ENCODE measurements around the gene ADAMTSL4. TPM values are rescaled to one million over a fixed set of nuclear protein-coding genes. Genes with fewer than 3 reads are reported as not detected.
A peak's percentile ranks its signal among the peaks of the same experiment; 100 is the strongest.

Gene ADAMTSL4
- total and polyA plus RNA-seq, 9 donors = 20.2 to 56.0 (median 43.5) TPM

GRCh38 chr1:150554086-150554452 lies 4.9 kb downstream of the ADAMTSL4 start:
- Histone ChIP-seq H3K4me1 (ENCODE audit: control insufficient read depth, insufficient read depth, low read length) (peaks cover 52% of the 10 kb centered on the region), H3K9me3 (replicated peaks; ENCODE audit: control insufficient read depth, low read depth, low read length) (no peaks in the 10 kb centered on the region), H3K27ac (ENCODE audit: low read length) (no peak overlapping the region), H3K27me3 (ENCODE audit: control insufficient read depth, insufficient read depth, low read length) (peaks cover 2% of the 10 kb centered on the region), H3K4me3 (ENCODE audit: low read length) (no peak overlapping the region), H3K36me3 (ENCODE audit: control insufficient read depth, insufficient read depth, low read length) (peaks cover 51% of the 10 kb centered on the region)
- DNase-seq = no peak
- 87% methylated on average over 5 of the region's 8 CpGs for WGBS (ENCODE audit: insufficient coverage)

DNA sequence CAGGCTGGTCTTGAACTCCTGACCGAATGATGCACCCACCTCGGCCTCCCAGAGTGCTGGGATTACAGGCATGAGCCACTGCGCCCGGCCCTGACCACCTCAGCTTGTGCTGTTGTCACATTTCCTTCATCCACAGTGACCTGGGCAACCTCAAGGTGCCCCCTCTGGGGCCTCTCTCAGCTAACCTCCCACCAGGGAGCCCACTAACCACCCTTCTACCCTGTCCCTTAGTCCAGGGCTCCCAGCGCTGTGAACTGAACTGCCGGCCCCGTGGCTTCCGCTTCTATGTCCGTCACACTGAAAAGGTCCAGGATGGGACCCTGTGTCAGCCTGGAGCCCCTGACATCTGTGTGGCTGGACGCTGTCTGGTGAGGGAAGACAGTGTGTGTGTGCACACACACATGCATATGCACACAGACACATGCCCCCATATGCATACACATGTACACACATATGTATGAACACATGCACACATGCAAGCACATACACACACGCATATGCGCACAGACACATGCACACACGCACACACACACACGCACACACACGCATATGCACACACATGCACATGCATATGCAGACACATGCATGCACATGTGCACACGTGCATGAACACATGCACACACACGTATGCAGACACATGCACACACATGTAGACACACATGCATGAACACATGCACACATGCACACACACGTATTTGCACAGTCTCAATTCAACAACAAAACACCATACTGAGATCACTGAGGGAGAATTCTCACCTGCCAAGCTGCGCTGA lies 6.2 kb downstream of the ADAMTSL4 start:
- 77% methylated on average over 11 of the region's 19 CpGs for WGBS (ENCODE audit: insufficient coverage)
- no peak overlapping the region for H3K27ac ChIP-seq (ENCODE audit: low read length)
- no peaks in the 10 kb centered on the region for H3K27me3 ChIP-seq (ENCODE audit: control insufficient read depth, insufficient read depth, low read length)
- no peak for DNase-seq
- H3K9me3 ChIP-seq (replicated peaks; ENCODE audit: control insufficient read depth, low read depth, low read length) = no peaks in the 10 kb centered on the region
- peaks cover 56% of the 10 kb centered on the region for H3K4me1 ChIP-seq (ENCODE audit: control insufficient read depth, insufficient read depth, low read length)
- peaks cover 55% of the 10 kb centered on the region for H3K36me3 ChIP-seq (ENCODE audit: control insufficient read depth, insufficient read depth, low read length)
- no peak overlapping the region for H3K4me3 ChIP-seq (ENCODE audit: low read length)

DNA sequence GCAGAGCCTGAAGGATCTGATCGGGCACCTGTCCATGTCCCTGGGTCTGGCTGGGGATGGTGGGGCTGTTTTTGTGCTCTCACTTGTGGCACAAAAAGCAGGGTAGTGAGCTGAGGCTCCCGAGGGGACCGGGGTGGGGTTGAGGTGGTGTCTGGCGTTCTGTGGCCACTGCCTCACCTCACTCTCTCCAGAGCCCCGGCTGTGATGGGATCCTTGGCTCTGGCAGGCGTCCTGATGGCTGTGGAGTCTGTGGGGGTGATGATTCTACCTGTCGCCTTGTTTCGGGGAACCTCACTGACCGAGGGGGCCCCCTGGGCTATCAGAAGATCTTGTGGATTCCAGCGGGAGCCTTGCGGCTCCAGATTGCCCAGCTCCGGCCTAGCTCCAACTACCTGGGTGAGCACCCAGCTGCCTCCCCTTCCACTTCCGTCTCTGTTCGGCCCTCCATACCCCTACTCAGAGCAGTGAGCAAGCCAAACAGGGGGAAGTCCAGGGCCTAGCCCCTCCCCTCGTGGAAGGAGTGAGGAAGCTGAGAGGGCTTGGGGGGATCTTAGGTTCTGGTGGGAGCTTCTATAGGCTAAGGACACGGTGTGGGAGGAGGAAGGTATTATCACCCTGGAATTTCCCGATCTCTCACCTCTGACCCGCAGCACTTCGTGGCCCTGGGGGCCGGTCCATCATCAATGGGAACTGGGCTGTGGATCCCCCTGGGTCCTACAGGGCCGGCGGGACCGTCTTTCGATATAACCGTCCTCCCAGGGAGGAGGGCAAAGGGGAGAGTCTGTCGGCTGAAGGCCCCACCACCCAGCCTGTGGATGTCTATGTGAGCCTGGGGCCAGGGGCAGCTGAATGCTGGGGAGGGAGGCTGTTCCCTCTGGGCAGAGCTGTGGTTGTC lies 7.0 kb downstream of the ADAMTSL4 start:
- Histone ChIP-seq H3K4me1 (ENCODE audit: control insufficient read depth, insufficient read depth, low read length) (peaks cover 52% of the 10 kb centered on the region), H3K36me3 (ENCODE audit: control insufficient read depth, insufficient read depth, low read length) (peaks cover 55% of the 10 kb centered on the region), H3K4me3 (ENCODE audit: low read length) (no peak overlapping the region), H3K9me3 (replicated peaks; ENCODE audit: control insufficient read depth, low read depth, low read length) (no peaks in the 10 kb centered on the region), H3K27me3 (ENCODE audit: control insufficient read depth, insufficient read depth, low read length) (no peaks in the 10 kb centered on the region), H3K27ac (ENCODE audit: low read length) (no peak overlapping the region)
- no peak for DNase-seq
- WGBS (ENCODE audit: insufficient coverage) = 48% methylated on average over 11 of the region's 26 CpGs

GRCh38 chr1:150557065-150557600 lies 7.9 kb downstream of the ADAMTSL4 start:
- H3K36me3 ChIP-seq (ENCODE audit: control insufficient read depth, insufficient read depth, low read length) = peaks cover 55% of the 10 kb centered on the region
- H3K9me3 ChIP-seq (replicated peaks; ENCODE audit: control insufficient read depth, low read depth, low read length) = no peaks in the 10 kb centered on the region

GRCh38 chr1:150557813-150558212 lies 8.6 kb downstream of the ADAMTSL4 start:
- Histone ChIP-seq H3K27me3 (ENCODE audit: control insufficient read depth, insufficient read depth, low read length) (no peaks in the 10 kb centered on the region), H3K36me3 (ENCODE audit: control insufficient read depth, insufficient read depth, low read length) (peaks cover 55% of the 10 kb centered on the region), H3K4me3 (ENCODE audit: low read length) (no peak overlapping the region), H3K9me3 (replicated peaks; ENCODE audit: control insufficient read depth, low read depth, low read length) (no peaks in the 10 kb centered on the region), H3K27ac (ENCODE audit: low read length) (no peak overlapping the region), H3K4me1 (ENCODE audit: control insufficient read depth, insufficient read depth, low read length) (peaks cover 49% of the 10 kb centered on the region)
- no peak for DNase-seq
- 78% methylated on average over 10 of the region's 15 CpGs for WGBS (ENCODE audit: insufficient coverage)

More at GRCh38 chr1:150557065-150557600, 7.9 kb downstream of the ADAMTSL4 start:
- H3K27me3 ChIP-seq (ENCODE audit: control insufficient read depth, insufficient read depth, low read length) = no peaks in the 10 kb centered on the region
- peaks cover 49% of the 10 kb centered on the region for H3K4me1 ChIP-seq (ENCODE audit: control insufficient read depth, insufficient read depth, low read length)
- H3K4me3 ChIP-seq (ENCODE audit: low read length) = no peak overlapping the region
- 82% methylated on average over 21 of the region's 26 CpGs for WGBS (ENCODE audit: insufficient coverage)
- H3K27ac ChIP-seq (ENCODE audit: low read length) = no peak overlapping the region
- DNase-seq = no peak

GRCh38 chr1:150558303-150558704 lies 9.1 kb downstream of the ADAMTSL4 start:
- WGBS (ENCODE audit: insufficient coverage) = 70% methylated on average over 15 of the region's 15 CpGs
- H3K27ac ChIP-seq (ENCODE audit: low read length) = no peak overlapping the region
- no peak for DNase-seq
- H3K4me3 ChIP-seq (ENCODE audit: low read length) = no peak overlapping the region
- H3K9me3 ChIP-seq (replicated peaks; ENCODE audit: control insufficient read depth, low read depth, low read length) = no peaks in the 10 kb centered on the region
- H3K27me3 ChIP-seq (ENCODE audit: control insufficient read depth, insufficient read depth, low read length) = no peaks in the 10 kb centered on the region
- peaks cover 51% of the 10 kb centered on the region for H3K36me3 ChIP-seq (ENCODE audit: control insufficient read depth, insufficient read depth, low read length)
- peaks cover 51% of the 10 kb centered on the region for H3K4me1 ChIP-seq (ENCODE audit: control insufficient read depth, insufficient read depth, low read length)

GRCh38 chr1:150558761-150559655 lies 9.8 kb downstream of the ADAMTSL4 start:
- Histone ChIP-seq H3K4me3 (ENCODE audit: low read length) (peak overlapping the region; percentile 11), H3K27ac (ENCODE audit: low read length) (peak overlapping the region; percentile 0), H3K9me3 (replicated peaks; ENCODE audit: control insufficient read depth, low read depth, low read length) (no peaks in the 10 kb centered on the region), H3K36me3 (ENCODE audit: control insufficient read depth, insufficient read depth, low read length) (peaks cover 46% of the 10 kb centered on the region), H3K27me3 (ENCODE audit: control insufficient read depth, insufficient read depth, low read length) (no peaks in the 10 kb centered on the region), H3K4me1 (ENCODE audit: control insufficient read depth, insufficient read depth, low read length) (peaks cover 55% of the 10 kb centered on the region)
- WGBS (ENCODE audit: insufficient coverage) = 60% methylated on average over 20 of the region's 28 CpGs
- peak; percentile 59 for DNase-seq

DNA sequence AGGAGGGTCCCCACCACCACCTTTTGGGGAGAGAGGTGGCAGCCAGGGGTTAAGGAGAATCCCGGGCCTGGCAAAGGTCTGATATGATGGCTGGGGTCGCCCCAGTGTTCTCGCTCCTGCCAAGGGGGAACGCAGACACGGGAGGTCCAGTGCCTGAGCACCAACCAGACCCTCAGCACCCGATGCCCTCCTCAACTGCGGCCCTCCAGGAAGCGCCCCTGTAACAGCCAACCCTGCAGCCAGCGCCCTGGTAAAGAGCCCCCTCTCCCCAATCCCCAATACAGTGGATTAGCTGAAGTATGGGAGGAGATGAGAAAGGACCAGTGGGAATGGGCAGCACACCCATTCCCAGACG lies 10.4 kb downstream of the ADAMTSL4 start:
- Histone ChIP-seq H3K9me3 (replicated peaks; ENCODE audit: control insufficient read depth, low read depth, low read length) (no peaks in the 10 kb centered on the region), H3K36me3 (ENCODE audit: control insufficient read depth, insufficient read depth, low read length) (peaks cover 39% of the 10 kb centered on the region), H3K27ac (ENCODE audit: low read length) (peak overlapping the region; percentile 0), H3K27me3 (ENCODE audit: control insufficient read depth, insufficient read depth, low read length) (no peaks in the 10 kb centered on the region), H3K4me1 (ENCODE audit: control insufficient read depth, insufficient read depth, low read length) (peaks cover 60% of the 10 kb centered on the region), H3K4me3 (ENCODE audit: low read length) (no peak overlapping the region)
- DNase-seq = no peak
- 58% methylated on average over 6 of the region's 10 CpGs for WGBS (ENCODE audit: insufficient coverage)

DNA sequence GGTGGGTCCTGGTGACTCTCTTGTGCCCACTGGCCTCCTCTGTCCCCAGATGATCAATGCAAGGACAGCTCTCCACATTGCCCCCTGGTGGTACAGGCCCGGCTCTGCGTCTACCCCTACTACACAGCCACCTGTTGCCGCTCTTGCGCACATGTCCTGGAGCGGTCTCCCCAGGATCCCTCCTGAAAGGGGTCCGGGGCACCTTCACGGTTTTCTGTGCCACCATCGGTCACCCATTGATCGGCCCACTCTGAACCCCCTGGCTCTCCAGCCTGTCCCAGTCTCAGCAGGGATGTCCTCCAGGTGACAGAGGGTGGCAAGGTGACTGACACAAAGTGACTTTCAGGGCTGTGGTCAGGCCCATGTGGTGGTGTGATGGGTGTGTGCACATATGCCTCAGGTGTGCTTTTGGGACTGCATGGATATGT lies 10.8 kb downstream of the ADAMTSL4 start:
- peak; percentile 81 for DNase-seq
- H3K36me3 ChIP-seq (ENCODE audit: control insufficient read depth, insufficient read depth, low read length) = peaks cover 39% of the 10 kb centered on the region
- 21% methylated on average over 7 of the region's 9 CpGs for WGBS (ENCODE audit: insufficient coverage)
- H3K27ac ChIP-seq (ENCODE audit: low read length) = peak overlapping the region; percentile 100
- no peak overlapping the region for H3K4me3 ChIP-seq (ENCODE audit: low read length)
- peaks cover 63% of the 10 kb centered on the region for H3K4me1 ChIP-seq (ENCODE audit: control insufficient read depth, insufficient read depth, low read length)
- H3K9me3 ChIP-seq (replicated peaks; ENCODE audit: control insufficient read depth, low read depth, low read length) = no peaks in the 10 kb centered on the region
- no peaks in the 10 kb centered on the region for H3K27me3 ChIP-seq (ENCODE audit: control insufficient read depth, insufficient read depth, low read length)
